HG03159 (cell line): ENCODE measurements around the gene C19orf53.
"Not testable (repeated sequence)": the region's sequence is repeated elsewhere in the genome, so short reads cannot be mapped to it uniquely, and the experiment has no call there.

Experiments
- ATAC-seq: cut with Tn5 transposase; IDR thresholded peaks from one replicate; pipeline ENCODE4 v1.9.1; 2021; ENCODE audit warnings: mild to moderate bottlenecking, moderate library complexity; ENCODE audit not compliant: unreplicated experiment

The C19orf53 gene

GRCh38 chr19:13774217-13775191 is at the start of gene C19orf53:
C19orf53 (plus strand) TSS chr19:13774456; CDS start chr19:13774478, 22 bp downstream.
- ATAC-seq = peak; percentile 96

- ATAC-seq = no peak
These were observed 47.9 kb upstream of the C19orf53 start for GRCh38 chr19:13726323-13726722.

DNA sequence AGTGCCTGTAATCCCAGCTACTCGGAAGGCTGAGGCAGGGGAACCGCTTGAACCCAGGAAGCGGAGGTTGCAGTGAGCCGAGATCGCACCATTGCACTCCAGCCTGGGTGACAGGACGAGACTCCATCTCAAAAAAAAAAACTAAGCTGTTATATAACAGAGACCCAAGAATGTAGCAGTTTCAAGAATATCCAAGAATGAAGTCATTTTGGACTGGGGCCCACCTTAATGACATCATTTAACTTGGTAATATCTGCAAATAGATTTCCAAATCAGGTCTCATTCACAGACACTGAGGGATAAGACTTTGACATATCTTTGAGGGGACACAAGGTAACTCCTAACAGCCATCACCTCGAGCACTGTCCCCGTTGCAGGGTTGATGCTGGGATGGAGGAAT is 46.5 kb upstream of the C19orf53 start:
- ATAC-seq = no peak

- ATAC-seq = no peak
These were observed 44.4 kb upstream of the C19orf53 start for GRCh38 chr19:13729859-13730258.

- peak; percentile 86 for ATAC-seq
These were observed 42.9 kb upstream of the C19orf53 start for GRCh38 chr19:13731147-13731964.

GRCh38 chr19:13732337-13732736 is 41.9 kb upstream of the C19orf53 start:
- no peak for ATAC-seq

DNA sequence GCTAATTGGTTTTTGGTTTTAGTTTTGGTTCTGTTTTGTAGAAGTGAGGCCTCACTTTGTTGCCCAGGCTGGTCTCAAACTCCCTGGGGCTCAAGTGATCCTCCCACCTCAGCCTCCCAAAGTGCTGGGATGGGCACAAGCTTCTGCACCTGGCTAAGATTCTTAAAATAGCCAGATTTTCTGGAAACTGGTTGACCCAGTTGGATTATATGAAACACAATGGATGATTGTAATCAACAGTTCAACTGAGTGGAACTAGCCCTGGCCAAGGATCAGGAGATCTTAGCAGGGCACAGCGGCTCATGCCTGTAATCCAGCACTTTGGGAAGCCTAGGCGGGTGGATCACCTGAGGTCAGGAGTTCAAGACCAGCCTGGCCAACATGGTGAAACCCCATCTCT is 39.5 kb upstream of the C19orf53 start:
- ATAC-seq = no peak

- ATAC-seq = no peak
These were observed 36.2 kb upstream of the C19orf53 start for GRCh38 chr19:13738073-13738472.

GRCh38 chr19:13741893-13742292 is 32.4 kb upstream of the C19orf53 start:
- no peak for ATAC-seq

- no peak for ATAC-seq
These were observed 31.5 kb upstream of the C19orf53 start for GRCh38 chr19:13742756-13743155.

GRCh38 chr19:13744174-13744573 is 30.1 kb upstream of the C19orf53 start:
- no peak for ATAC-seq

- ATAC-seq = no peak
These were observed 27.2 kb upstream of the C19orf53 start for GRCh38 chr19:13747098-13747453.

- ATAC-seq = no peak
These were observed 26.0 kb upstream of the C19orf53 start for GRCh38 chr19:13748169-13748828.

GRCh38 chr19:13751436-13751835 is 22.8 kb upstream of the C19orf53 start:
- ATAC-seq = no peak

- not testable (repeated sequence) for ATAC-seq
These were observed 20.6 kb upstream of the C19orf53 start for GRCh38 chr19:13753622-13754021.

- no peak for ATAC-seq
These were observed 18.0 kb upstream of the C19orf53 start for GRCh38 chr19:13756210-13756609.

DNA sequence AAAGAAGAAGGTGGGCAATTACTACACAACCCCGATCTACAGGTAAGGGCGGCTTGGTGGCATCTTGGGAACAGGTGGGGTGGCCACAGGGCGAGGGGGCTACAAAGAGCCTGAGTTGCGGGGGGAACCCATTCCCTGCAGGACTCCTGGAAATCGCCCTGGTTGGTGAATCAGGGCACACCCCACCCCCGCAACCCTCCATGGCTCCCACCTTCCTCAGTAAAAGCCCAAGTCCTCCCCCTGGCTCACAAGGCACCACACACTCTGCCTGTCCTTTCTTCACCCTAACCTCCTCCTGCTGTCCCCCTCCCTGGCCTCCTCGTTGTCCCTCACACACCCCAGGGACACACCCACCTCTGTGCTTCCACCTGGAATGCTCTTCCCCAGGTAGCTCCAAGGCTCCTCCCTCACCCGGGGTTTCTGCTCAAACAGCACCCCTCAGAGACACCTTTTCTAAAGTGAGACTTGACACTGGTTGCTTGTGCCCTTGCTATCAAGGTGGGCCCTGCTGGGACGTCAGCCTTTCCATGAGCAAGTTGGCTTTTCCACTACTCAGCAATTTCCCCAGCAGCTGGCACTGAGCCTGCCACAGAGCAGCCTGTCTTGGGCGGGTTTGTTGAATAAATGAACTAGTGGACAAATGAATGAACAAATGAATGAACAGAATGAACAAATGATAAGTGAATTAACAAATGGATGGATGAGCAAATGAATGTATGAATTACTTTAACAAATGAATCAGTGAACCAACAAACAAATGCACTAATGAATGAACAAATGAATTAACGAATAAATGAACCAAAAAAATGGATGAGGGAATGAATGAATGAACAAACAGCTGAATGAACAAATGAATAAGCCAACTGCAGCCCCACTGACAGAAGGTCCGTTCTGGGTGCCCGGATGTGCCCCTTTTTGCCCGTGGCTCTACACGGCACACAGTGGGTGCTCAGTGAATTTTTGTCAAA is 16.2 kb upstream of the C19orf53 start:
- ATAC-seq = no peak

DNA sequence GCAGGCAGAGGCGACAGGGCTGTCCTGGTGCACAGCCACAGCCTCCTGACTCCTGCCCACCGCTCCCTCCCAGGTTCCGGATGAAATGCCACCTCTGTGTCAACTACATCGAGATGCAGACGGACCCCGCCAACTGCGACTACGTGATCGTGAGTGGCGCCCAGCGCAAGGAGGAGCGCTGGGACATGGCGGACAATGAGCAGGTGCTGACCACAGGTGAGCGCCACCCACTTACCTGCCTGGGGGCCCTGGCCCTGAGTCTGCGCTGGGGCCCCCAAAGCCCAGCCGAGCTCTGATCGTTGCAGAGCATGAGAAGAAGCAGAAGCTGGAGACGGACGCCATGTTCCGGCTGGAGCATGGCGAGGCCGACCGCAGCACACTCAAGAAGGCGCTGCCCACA is 15.5 kb upstream of the C19orf53 start:
- no peak for ATAC-seq

- ATAC-seq = no peak
These were observed 12.8 kb upstream of the C19orf53 start for GRCh38 chr19:13761423-13761822.

- no peak for ATAC-seq
These were observed 11.5 kb upstream of the C19orf53 start for GRCh38 chr19:13762635-13763235.
